Measurements from ENCODE around the gene MAG. TPM values are rescaled to one million over a fixed set of nuclear protein-coding genes. Genes with fewer than 3 reads are reported as not detected.

The MAG gene
- total and polyA plus RNA-seq, 2 of the 8 experiments (the other 6 are each of a cell fraction or from before 2014, with no cell fraction given) = 0.20 to 1.3 TPM

GRCh38 chr19:35348911-35349611 lies 57.1 kb downstream of the MAG start:
- Histone ChIP-seq H3K56ac (replicated peaks; ENCODE audit: insufficient read length, low read depth, low read length) (no peak overlapping the region), H2BK15ac (ENCODE audit: low read length) (no peak overlapping the region), H2AFZ (ENCODE audit: low read length) (no peak overlapping the region), H3K9ac (replicated peaks in 1 of 4; ENCODE audit: extremely low read depth in 1 of 4, low read depth in 3 of 4, low read length in 3 of 4) (no peak overlapping the region), H3K79me2 (ENCODE audit: control insufficient read depth in 1 of 2, insufficient read depth in 2 of 2, low read length in 2 of 2) (no peaks in the 10 kb centered on the region), H3K18ac (ENCODE audit: extremely low read depth, low read length) (no peak overlapping the region), H2BK20ac (ENCODE audit: low read length) (no peak overlapping the region), H3K4me2 (ENCODE audit: insufficient read depth in 1 of 2, low read depth in 2 of 2, low read length in 2 of 2) (no peak overlapping the region), H3K4me1 (replicated peaks in 1 of 4; ENCODE audit: control insufficient read depth in 3 of 4, insufficient read depth in 4 of 4, low read length in 3 of 4) (peaks cover 0 to 2% (median 0%) of the 10 kb centered on the region in 4 experiments; a peak in 2 of 7 replicates), H3K36me3 (ENCODE audit: control insufficient read depth in 2 of 4, insufficient read depth in 4 of 4, low read length in 3 of 4) (no peaks in the 10 kb centered on the region), H3K79me1 (ENCODE audit: low read depth, low read length) (no peaks in the 10 kb centered on the region), H2BK120ac (replicated peaks; ENCODE audit: low read depth, low read length) (no peak overlapping the region), H3K4ac (replicated peaks; ENCODE audit: insufficient read length, low read depth, low read length) (no peak overlapping the region), H3K27ac (ENCODE audit: low read depth, low read length) (no peak overlapping the region), H4K91ac (replicated peaks; ENCODE audit: insufficient read length, low read length) (no peak overlapping the region), H3K23me2 (ENCODE audit: low read depth, low read length) (no peaks in the 10 kb centered on the region; the same call in 1 of the 2 replicates), H3K9me3 (ENCODE audit: insufficient read depth in 2 of 2, low read depth in 1 of 2, low read length in 1 of 2) (no peaks in the 10 kb centered on the region), H4K20me1 (replicated peaks in 1 of 2; ENCODE audit: control insufficient read depth in 1 of 2, insufficient read depth in 2 of 2, low read length in 2 of 2) (no peaks in the 10 kb centered on the region), H2BK12ac (ENCODE audit: low read depth, low read length) (0 out of 2 replicates have a peak overlapping the region, but pooled peaks have one; percentile 7), H3K27me3 (replicated peaks in 1 of 4; ENCODE audit: control insufficient read depth in 3 of 4, extremely low read depth in 1 of 4, insufficient read depth in 3 of 4, low read length in 3 of 4) (no peaks in the 10 kb centered on the region), H3K23ac (ENCODE audit: insufficient read length) (no peak overlapping the region), H3K4me3 (ENCODE audit: extremely low read depth in 1 of 4, insufficient read depth in 2 of 4, low read depth in 3 of 4, low read length in 4 of 4) (no peak overlapping the region), H2BK5ac (ENCODE audit: low read depth, low read length) (no peak overlapping the region), H4K5ac (ENCODE audit: insufficient read length, low read depth, low read length) (no peak overlapping the region), H4K8ac (ENCODE audit: extremely low read depth, insufficient read depth, low read length) (no peak overlapping the region), H3K14ac (ENCODE audit: insufficient read length) (no peak overlapping the region), H2AK5ac (ENCODE audit: low read depth, low read length) (no peak overlapping the region)
- DNase-seq (ENCODE audit: low read depth in 1 of 2, low spot score in 2 of 2) (peak in 1 of 2 experiments; percentile 44), FAIRE-seq (no peak)
- CTCF ChIA-PET (ENCODE audit: partially characterized antibody) = interaction anchor here (0.8 to 1.9 kb wide), 5 partner anchors 9 to 293 kb away, joined by 3 to 5 read pairs (median 4); partner anchors contain the start of gene FFAR3
- POLR2A ChIA-PET (ENCODE audit: partially characterized antibody) = no interaction called here
- WGBS, 2 experiments (ENCODE audit: extremely low coverage in 1 of 2, insufficient coverage in 1 of 2, insufficient read length in 1 of 2, insufficient replicate concordance in 2 of 2, low coverage in 1 of 2, low lambda C conversion rate in 2 of 2, missing lambda C conversion rate in 1 of 2) = 81% methylated on average over 18 of the region's 18 CpGs; no CpG with 5 or more reads in 1 of the 2 experiments
- TF ChIP-seq EP300 (IDR thresholded peaks at IDR 0.05; ENCODE audit: borderline replicate concordance in 1 of 2, low read depth in 2 of 2, low read length in 2 of 2) (no peak), E2F6 (IDR thresholded peaks at IDR 0.05) (peak; percentile 81), BCL11A (IDR thresholded peaks at IDR 0.05; ENCODE audit: low read depth in 2 of 2, low read length in 2 of 2) (no peak), TCF12 (IDR thresholded peaks at IDR 0.05; ENCODE audit: low read depth, low read length) (no peak), YY1 (IDR thresholded peaks at IDR 0.05; ENCODE audit: low read depth, low read length) (no peak), EGR1 (IDR thresholded peaks at IDR 0.05; ENCODE audit: borderline replicate concordance, low read depth, low read length) (no peak), RFX5 (IDR thresholded peaks at IDR 0.05; ENCODE audit: borderline replicate concordance, low read depth, low read length) (no peak), CREB1 (IDR thresholded peaks at IDR 0.05) (no peak)
- TF ChIP-seq, protein P1, sequence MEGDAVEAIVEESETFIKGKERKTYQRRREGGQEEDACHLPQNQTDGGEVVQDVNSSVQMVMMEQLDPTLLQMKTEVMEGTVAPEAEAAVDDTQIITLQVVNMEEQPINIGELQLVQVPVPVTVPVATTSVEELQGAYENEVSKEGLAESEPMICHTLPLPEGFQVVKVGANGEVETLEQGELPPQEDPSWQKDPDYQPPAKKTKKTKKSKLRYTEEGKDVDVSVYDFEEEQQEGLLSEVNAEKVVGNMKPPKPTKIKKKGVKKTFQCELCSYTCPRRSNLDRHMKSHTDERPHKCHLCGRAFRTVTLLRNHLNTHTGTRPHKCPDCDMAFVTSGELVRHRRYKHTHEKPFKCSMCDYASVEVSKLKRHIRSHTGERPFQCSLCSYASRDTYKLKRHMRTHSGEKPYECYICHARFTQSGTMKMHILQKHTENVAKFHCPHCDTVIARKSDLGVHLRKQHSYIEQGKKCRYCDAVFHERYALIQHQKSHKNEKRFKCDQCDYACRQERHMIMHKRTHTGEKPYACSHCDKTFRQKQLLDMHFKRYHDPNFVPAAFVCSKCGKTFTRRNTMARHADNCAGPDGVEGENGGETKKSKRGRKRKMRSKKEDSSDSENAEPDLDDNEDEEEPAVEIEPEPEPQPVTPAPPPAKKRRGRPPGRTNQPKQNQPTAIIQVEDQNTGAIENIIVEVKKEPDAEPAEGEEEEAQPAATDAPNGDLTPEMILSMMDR (IDR thresholded peaks at IDR 0.05; ENCODE audit: control extremely low read depth in 1 of 3, insufficient read depth in 1 of 3, low read depth in 1 of 3, low read length in 3 of 3) = no peak

Data from H1 (cell line).